GM18508 (cell line): ENCODE results near the gene AGAP1.
"Not testable (repeated sequence)": the region's sequence is repeated elsewhere in the genome, so short reads cannot be mapped to it uniquely, and the experiment has no call there.

Source experiments
- ATAC-seq: cut with Tn5 transposase; IDR thresholded peaks from one replicate; pipeline ENCODE4 v1.9.1; 2021; ENCODE audit warnings: moderate number of reproducible peaks; ENCODE audit not compliant: insufficient read depth, unreplicated experiment

The AGAP1 gene

DNA sequence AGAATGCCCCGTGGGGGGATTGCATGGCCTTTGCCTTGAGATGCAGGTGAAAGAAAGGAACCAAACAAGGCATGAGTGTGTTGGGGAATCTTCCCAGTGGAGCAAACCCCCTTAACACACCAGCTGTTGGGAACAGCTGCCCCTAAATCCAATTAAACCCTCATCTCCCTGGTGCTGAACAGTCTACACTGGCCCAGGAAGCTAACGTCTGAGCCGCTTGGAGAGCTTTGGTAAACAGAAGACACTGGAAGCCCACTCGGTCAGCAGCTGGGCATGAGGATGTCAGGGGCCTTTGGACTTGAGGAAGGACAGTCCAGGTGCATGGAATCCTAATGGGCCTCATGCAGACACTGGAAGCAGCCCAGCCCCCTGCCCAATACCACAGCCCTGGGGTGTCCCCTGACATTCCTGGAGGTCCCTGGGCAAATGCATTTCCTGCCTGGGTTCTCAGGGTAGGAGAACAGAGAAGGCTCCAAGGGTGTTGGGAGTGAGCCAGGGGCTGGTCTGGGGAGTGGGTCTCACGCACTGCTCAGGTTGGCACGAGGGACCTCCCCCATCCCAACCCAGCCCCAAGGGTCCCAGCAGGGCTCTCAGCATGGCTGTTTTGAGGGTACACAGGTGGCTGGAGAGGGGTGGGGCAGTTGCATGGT lies 636.6 kb downstream of the AGAP1 start:
- ATAC-seq = no peak

DNA sequence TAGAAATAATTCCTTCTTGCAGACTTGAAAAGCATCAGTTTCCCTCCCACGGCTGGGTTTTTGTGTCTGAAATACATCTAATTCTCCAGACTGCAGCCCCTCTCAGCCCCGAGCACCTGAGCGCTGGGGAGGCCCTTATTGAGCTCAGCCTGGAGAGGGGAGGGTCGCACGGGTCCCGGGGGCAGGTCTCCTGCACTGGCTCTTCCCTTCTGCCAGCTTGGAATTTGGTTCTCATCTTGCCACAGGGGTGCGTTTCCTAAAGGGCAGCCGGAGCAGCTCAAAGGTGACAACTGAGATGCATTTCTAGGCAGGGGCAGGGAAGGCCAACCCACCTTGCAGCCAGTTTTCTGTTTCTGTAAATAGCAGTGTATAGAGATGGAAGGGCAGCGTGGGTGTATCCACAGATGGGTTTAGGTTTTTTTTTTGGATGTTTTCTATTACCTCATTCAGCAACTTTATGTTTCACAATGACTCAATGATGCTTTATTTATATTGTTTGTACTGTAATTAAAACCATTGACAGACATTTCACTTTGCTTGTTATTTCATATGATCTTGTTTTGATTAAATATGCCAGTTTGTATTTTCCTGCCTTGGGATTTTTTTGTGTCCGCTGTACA lies 637.3 kb downstream of the AGAP1 start:
- no peak for ATAC-seq

GRCh38 chr2:236133410-236134012 lies 639.7 kb downstream of the AGAP1 start:
- no peak for ATAC-seq

- no peak for ATAC-seq
Measured at GRCh38 chr2:236136538-236136937, 642.7 kb downstream of the AGAP1 start.

GRCh38 chr2:236137066-236137465 lies 643.2 kb downstream of the AGAP1 start:
- no peak for ATAC-seq

GRCh38 chr2:236141616-236142015 lies 647.8 kb downstream of the AGAP1 start:
- not testable (repeated sequence) for ATAC-seq

DNA sequence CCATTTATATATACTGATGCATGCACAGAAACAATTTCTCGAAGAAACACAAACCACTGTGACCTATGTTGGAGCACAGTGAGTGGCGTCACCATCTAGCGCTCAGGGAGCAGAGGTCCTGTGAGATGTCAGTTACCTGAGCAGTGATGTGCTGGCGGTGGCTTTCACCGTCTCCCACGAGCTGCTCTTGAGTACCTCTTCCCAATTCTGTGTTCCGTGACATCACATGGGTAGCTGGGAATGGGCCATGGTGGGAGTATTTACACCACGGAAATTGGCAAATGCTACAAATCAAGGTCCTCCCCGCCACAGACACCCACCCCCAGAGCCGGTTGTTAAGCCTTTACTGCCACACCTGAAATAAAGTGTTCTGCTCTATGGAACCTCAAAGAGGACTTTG lies 650.0 kb downstream of the AGAP1 start:
- no peak for ATAC-seq

GRCh38 chr2:236146436-236146835 lies 652.6 kb downstream of the AGAP1 start:
- ATAC-seq = no peak

DNA sequence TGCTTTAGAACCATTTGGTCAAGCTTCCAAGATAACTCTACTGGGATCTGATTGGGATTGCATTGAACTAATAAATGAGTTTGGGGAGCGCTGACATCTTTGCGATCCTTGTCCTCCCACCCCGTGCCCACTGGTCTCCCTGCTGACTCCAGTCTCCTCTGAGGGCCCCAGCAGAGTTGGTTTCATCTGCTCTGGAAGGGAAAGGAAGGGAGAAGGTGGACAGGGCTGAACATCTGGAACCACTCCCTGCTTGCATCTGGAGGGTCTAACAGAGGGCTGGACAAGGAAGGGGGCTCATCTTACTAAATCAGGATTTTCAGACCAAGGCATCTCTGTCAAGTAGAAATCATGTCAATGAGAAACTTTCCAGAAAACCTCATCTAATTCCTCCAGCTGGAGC lies 661.6 kb downstream of the AGAP1 start:
- no peak for ATAC-seq

DNA sequence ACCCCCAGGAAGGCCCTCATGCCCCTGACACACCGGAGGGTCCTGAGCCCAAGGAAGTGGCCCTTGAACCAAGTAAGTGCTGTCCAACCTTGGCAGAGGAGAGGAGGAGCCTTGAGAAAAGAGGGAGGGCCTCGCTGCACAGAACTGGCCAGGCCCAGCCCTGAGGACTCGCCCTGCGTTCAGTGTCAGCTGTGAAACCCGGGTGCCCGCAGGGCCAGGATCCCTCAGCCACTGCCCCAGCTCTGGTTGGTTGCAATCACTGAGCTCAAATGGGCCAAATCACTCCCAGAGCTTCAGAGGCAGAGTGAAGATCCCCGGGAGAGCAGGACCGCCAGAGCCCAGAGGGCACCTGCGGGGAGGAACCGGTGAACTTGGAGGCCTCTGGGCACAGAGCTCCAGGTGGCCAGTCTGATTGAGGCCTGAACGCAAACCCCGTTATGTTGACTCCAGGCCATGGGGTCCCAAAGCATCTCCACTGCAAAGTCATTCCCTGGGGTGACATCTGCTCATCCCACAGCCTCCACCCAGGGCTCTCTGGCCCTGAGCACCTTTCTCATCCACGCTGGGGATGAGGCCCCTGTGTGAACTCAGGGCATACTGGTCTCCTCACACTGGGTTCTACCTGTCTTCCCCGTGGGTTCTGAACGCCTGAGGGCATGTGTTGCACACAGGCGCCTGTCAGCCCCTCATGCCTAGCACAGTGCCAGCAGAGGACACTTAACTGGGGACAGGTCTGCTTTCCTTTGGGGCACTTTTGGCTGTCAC lies 662.4 kb downstream of the AGAP1 start:
- ATAC-seq = no peak

- no peak for ATAC-seq
Measured at GRCh38 chr2:236156860-236157194, 663.0 kb downstream of the AGAP1 start.

DNA sequence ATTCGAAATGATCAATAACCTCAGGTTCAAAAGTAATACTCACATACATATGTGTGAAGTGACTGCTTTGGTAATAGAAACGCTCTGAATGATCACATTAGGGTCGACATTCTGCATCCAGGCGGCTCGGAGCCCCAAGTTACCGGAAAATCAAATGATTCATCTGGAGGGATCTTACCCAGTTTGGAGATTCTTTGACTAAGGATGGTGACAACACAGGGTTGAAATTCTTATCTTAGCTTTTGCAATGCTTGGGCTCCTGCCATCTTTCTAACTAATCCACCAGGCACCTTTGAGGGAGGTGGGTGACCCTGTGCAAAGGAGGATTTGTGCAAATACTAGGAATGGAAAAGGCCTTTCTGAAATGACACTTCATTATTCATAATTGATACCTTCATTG lies 663.5 kb downstream of the AGAP1 start:
- ATAC-seq = no peak

DNA sequence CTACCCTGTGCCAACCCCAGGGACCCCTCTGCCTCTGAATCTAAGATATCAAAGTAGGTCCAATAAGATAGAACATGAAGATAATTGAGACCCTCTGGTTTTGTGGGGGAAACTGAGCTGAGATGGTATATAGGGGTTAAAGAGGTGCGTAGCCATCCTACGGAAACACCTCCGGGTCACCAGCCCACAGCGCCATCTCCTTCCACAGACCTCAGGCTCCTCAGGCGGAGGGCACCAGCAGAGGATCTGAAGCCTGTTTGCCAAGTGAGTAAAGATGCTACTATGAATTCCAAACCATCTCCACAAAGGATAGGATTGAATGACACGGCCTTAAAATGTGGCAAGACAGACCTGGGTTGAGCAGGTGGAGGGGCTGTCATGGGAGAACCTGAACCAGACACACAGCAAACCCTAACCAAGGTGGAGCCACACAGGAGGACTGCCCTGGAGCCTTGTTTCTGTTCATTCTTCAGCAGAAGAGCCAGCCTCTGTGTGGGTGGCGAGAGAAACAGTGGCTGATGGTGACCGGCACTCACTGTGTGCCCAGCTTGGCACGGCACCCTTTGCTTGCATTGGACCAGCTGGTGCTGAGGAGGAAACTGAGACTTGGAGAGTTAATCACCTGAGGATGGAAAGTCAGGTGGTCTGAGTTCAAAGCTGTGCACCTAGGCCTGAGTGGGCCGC lies 664.1 kb downstream of the AGAP1 start:
- no peak for ATAC-seq

DNA sequence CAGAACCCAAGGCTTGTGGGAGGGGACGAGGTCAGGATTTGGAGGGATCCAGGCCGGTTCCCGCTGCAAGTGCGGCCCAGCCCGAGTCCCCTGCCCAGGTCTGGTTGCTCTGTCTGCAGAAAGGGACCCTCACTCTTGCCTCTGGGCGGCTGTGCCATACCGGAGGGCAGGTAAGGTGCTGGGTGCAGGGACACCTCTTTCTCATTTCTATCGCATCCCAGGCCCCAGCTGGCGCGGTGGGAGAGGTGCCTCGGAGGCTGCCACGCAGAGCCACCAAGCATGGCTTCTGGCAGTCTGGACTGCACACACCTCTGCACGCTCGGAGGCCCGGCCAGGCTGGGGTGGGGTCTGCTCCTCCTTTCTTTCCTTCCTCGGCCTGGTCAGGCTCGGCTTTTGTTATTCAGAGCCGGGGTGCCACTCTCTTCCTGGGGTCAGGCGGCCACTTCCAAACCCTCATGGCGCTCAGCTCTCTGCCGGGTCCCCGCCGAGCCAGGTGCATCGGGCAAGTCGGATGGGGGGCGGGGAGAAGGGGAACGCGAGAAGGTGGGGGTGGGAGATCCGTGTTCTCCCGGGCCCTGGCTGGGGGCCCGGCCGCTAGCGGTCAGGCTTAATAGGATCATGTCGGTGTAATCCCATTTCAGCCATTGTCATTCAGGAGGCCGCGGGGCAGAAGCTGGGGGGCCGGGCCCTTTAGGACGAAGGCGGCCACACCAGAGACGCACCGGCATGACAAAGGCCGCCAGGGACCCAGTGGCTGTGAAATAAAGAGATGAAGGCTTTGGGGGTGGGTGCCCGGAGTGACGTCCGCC lies 665.3 kb downstream of the AGAP1 start:
- no peak for ATAC-seq

DNA sequence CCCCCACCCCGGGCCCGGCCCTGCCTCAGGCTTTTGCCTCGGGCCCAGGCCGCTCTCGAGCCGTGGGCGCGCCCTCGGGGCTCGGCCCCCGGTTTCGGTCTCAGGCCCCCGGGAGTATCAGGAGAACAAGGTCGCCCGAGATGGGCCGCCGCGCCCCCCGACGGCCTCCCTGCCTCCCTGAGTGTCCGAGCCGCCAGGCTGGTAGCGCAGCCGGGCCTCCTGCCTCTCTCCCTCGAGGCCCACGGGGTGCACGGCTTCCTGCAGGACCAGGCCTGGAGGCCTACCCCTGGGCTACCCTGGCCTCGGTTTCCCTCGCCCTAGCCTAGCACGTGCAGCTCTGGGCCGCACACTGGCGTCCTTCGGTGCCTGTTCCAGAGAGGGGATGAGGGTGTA lies 665.9 kb downstream of the AGAP1 start:
- no peak for ATAC-seq

GRCh38 chr2:236160366-236161081 lies 666.7 kb downstream of the AGAP1 start:
- no peak for ATAC-seq

DNA sequence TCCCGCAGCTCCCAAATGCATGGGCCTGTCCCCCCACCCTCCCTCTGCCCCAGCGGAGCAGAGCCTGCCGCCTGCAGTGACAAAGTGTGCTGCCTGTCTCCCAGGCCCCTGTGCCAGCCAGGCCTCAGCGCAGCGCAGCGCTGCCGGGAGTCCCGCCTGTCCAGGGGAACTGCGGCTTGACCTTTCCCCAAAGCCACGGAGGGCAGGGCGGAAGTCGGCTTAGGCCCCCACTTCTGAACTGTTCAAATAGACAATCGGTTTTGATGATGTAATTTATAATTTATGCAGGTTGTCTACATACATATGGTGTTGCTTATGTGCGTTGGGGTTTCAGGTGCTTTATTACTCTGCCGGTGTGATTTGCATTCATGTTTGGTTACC lies 667.2 kb downstream of the AGAP1 start:
- ATAC-seq = no peak

DNA sequence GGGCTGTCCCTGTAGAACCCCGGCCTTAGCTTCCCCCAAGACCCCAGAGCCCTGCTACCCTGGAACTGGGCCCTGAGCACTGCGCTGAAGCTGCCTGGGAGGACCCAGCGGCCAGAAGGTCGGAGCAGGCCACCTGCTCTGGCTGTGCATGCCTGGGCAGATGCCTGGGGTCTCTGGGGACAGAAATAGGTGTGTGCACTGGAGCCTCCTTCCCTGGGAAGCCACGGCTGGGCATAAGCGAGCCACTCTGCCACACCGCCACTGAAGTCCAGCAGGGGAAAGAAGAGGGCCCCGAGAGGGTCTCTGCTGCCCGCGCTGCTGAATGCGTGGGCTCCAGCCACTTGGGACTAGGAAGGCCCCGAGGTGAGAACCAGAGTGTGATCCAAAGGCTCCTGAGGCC lies 667.7 kb downstream of the AGAP1 start:
- no peak for ATAC-seq

DNA sequence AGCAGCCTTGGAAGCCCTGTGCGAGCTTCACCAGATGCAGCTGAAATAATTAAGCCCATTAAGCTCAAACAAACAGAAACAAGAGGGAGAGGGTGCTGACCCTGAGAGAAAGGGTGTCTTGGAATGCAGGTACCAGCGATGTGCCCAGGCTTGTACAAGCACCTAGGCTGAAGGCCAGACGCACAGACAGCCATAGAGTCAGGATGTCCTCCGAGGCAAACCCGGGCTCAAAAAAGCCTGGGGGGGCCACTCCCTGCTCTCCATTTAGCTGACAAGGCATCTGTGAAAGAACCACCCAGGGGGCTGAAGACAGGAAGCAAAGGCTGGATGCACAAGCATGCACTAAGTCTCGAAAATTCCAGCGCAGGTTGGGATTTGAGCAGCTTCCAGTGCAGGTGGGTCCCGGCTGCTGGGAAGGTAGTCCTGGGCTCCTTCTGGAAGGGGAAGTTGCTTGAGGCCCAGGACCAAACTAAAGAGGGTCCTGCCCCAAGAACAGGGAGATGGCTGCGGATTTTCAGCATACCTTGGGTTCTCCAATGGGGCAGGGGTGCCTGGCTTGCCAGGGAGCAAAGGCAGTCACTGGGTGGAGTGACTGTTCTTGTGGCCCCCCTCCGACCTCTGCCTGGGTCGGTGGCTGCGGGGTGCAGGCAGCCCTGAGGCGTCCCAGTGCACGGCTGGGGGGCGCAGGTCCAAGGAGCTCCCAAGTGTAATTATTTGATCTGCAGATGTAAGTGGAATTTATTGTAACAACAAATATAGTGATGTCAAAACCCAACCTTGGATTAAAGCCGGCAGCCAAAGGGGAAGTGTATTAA lies 668.4 kb downstream of the AGAP1 start:
- ATAC-seq = no peak
